ENCODE results near the gene TMEM140. TPM values are rescaled to one million over a fixed set of nuclear protein-coding genes. Genes with fewer than 3 reads are reported as not detected.

Gene TMEM140
- total and polyA plus RNA-seq, 2 of the 13 experiments (the other 11 are each of a cell fraction or from before 2014, with no cell fraction given): 9.2 to 21.7 TPM

DNA sequence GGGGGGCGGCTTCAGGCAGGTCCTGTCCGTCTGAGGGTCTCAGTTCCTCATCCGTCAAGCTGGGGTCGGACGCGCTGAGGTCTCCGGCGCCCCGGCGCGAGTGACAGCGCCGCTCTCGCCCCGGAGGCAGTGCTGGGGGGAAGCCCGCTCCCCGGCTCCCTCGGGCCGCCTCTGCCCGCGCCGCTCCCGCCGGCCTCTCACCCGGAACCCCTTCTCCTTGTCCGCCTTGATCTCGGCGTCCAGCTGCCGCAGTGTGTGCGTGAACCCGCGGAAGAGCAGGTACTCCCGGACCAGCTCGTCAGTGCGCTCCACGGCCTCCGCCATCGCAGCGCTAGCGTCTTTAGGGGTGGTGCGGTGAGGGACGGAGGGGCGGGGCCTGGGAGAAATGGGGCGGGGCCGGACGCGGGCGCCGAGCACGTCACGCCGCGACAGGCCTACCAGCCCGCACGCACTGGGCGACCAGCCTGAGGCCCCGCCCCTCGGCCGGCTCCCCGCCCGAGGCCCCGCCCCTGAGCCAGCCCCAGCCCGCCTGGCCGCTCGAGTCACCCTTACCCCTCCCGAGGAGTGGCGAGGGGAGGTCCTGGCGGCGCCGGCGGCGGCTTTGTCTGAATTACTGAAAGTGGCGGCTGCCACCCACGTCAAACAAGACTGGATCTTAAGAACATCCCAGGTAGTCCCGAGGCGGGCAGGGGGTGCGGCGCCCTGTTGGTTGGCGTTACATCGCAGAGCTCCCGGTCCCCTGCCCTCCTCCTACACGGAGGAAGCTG is 63.5 kb downstream of the TMEM140 start, which contains the start of gene WDR91 (continued):
- TF ChIP-seq FOXK1 (CRISPR knock-in tag; IDR thresholded peaks at IDR 0.05; ENCODE audit: borderline replicate concordance, low read depth) (0 out of 2 replicates have a peak, but pooled peaks have one; percentile 20), KDM4B (CRISPR knock-in tag; IDR thresholded peaks at IDR 0.05) (0 out of 2 replicates have a peak, but pooled peaks have one; percentile 23), ZNF7 (CRISPR knock-in tag; IDR thresholded peaks at IDR 0.05) (0 out of 2 replicates have a peak, but pooled peaks have one; percentile 13), HOXA5 (CRISPR knock-in tag; IDR thresholded peaks at IDR 0.05) (peak; percentile 32; the same call in 1 of the 2 replicates), ZNF124 (CRISPR knock-in tag; IDR thresholded peaks at IDR 0.05) (no peak; the same call in 1 of the 2 replicates), ZNF556 (CRISPR knock-in tag; IDR thresholded peaks at IDR 0.05; ENCODE audit: borderline replicate concordance) (no peak), REL (CRISPR knock-in tag; conservative IDR thresholded peaks at IDR 0.05) (no peak), ZFYVE20 (CRISPR knock-in tag; IDR thresholded peaks at IDR 0.05; ENCODE audit: borderline replicate concordance, low read depth) (no peak), ZNF446 (CRISPR knock-in tag; IDR thresholded peaks at IDR 0.05) (peak; percentile 48; the same call in 1 of the 2 replicates), ZNF781 (CRISPR knock-in tag; IDR thresholded peaks at IDR 0.05; ENCODE audit: borderline replicate concordance, not compliant biosample characterization) (no peak), SNAPC2 (CRISPR knock-in tag; IDR thresholded peaks at IDR 0.05) (0 out of 2 replicates have a peak, but pooled peaks have one; percentile 25), ZC3H13 (CRISPR knock-in tag; IDR thresholded peaks at IDR 0.05) (no peak), ZNF510 (CRISPR knock-in tag; IDR thresholded peaks at IDR 0.05; ENCODE audit: low read depth) (no peak), EP300 (IDR thresholded peaks at IDR 0.05; ENCODE audit: low read depth in 2 of 2, low read length in 2 of 2) (no peak), EP300 (CRISPR knock-in tag; IDR thresholded peaks at IDR 0.05; ENCODE audit: borderline replicate concordance) (no peak), ZNF230 (CRISPR knock-in tag; IDR thresholded peaks at IDR 0.05) (no peak), POLR2AphosphoS5 (IDR thresholded peaks at IDR 0.05; ENCODE audit: low read depth, low read length) (peak; percentile 87), TOE1 (CRISPR knock-in tag; IDR thresholded peaks at IDR 0.05) (no peak), KDM6A (CRISPR knock-in tag; IDR thresholded peaks at IDR 0.05; ENCODE audit: low read depth) (no peak)
- TF ChIP-seq, protein P1, sequence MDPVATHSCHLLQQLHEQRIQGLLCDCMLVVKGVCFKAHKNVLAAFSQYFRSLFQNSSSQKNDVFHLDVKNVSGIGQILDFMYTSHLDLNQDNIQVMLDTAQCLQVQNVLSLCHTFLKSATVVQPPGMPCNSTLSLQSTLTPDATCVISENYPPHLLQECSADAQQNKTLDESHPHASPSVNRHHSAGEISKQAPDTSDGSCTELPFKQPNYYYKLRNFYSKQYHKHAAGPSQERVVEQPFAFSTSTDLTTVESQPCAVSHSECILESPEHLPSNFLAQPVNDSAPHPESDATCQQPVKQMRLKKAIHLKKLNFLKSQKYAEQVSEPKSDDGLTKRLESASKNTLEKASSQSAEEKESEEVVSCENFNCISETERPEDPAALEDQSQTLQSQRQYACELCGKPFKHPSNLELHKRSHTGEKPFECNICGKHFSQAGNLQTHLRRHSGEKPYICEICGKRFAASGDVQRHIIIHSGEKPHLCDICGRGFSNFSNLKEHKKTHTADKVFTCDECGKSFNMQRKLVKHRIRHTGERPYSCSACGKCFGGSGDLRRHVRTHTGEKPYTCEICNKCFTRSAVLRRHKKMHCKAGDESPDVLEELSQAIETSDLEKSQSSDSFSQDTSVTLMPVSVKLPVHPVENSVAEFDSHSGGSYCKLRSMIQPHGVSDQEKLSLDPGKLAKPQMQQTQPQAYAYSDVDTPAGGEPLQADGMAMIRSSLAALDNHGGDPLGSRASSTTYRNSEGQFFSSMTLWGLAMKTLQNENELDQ (CRISPR knock-in tag; IDR thresholded peaks at IDR 0.05; ENCODE audit: borderline replicate concordance): no peak
- TF ChIP-seq, protein P2, sequence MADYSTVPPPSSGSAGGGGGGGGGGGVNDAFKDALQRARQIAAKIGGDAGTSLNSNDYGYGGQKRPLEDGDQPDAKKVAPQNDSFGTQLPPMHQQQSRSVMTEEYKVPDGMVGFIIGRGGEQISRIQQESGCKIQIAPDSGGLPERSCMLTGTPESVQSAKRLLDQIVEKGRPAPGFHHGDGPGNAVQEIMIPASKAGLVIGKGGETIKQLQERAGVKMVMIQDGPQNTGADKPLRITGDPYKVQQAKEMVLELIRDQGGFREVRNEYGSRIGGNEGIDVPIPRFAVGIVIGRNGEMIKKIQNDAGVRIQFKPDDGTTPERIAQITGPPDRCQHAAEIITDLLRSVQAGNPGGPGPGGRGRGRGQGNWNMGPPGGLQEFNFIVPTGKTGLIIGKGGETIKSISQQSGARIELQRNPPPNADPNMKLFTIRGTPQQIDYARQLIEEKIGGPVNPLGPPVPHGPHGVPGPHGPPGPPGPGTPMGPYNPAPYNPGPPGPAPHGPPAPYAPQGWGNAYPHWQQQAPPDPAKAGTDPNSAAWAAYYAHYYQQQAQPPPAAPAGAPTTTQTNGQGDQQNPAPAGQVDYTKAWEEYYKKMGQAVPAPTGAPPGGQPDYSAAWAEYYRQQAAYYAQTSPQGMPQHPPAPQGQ (CRISPR knock-in tag; IDR thresholded peaks at IDR 0.05; ENCODE audit: borderline replicate concordance): no peak
